ENCODE results near the gene NFIA. TPM values are rescaled to one million over a fixed set of nuclear protein-coding genes. Genes with fewer than 3 reads are reported as not detected.

Gene NFIA
- total and polyA plus RNA-seq, 9 of the 15 experiments (the other 6 are each of a cell fraction or from before 2014, with no cell fraction given) = 5.3 to 24.9 (median 9.8) TPM

- in situ Hi-C loops (cut with MboI) (no loop called here), intact Hi-C loops (cut with micrococcal nuclease) (no loop called here)
- Histone ChIP-seq H3K27me3 (ENCODE audit: control insufficient read depth in 2 of 2, insufficient read depth in 2 of 2, low read length in 2 of 2) (no peaks in the 10 kb centered on the region), H3K9ac (ENCODE audit: insufficient read depth in 1 of 2, low read depth in 2 of 2, low read length in 2 of 2) (no peak overlapping the region), H3K4me2 (ENCODE audit: insufficient read depth, low read length) (no peak overlapping the region), H4K20me1 (replicated peaks; ENCODE audit: control insufficient read depth, insufficient read depth, low read length) (no peaks in the 10 kb centered on the region), H3K79me2 (ENCODE audit: control insufficient read depth, insufficient read depth, low read length) (0 out of 3 replicates have a peak, but pooled peaks cover 3% of the 10 kb centered on the region), H3K9me3 (replicated peaks; ENCODE audit: control insufficient read depth, insufficient read depth, low read depth, low read length) (no peaks in the 10 kb centered on the region), H3K27ac (ENCODE audit: extremely low read depth, low read depth, low read length) (no peak overlapping the region), H2AFZ (ENCODE audit: low read depth, low read length) (no peak overlapping the region), H3K4me1 (replicated peaks in 1 of 2; ENCODE audit: control insufficient read depth in 2 of 2, insufficient read depth in 2 of 2, low read length in 2 of 2) (peaks cover 0 to 16% of the 10 kb centered on the region in 2 experiments; a peak in 2 of 5 replicates), H3K9me1 (ENCODE audit: control insufficient read depth, insufficient read depth, low read length) (no peaks in the 10 kb centered on the region), H3K4me3 (no peak overlapping the region), H3K36me3 (ENCODE audit: control insufficient read depth, insufficient read depth, low read length) (peaks cover 21% of the 10 kb centered on the region; the same call in 2 of the 3 replicates)
- 96% methylated on average over 6 of the region's 6 CpGs for WGBS (ENCODE audit: insufficient coverage, low coverage, missing lambda C conversion rate)
- DNase-seq (ENCODE audit: extremely low read depth in 1 of 4, low spot score in 3 of 4) (no peak), FAIRE-seq (peak; percentile 49), ATAC-seq (no peak)
- CTCF ChIA-PET (ENCODE audit: low intra/inter-chr PET ratio) = interaction anchor here (0.7 kb wide), 1 partner anchor 745 kb away, joined by 5 read pairs; no protein-coding TSS in a partner anchor
- POLR2A ChIA-PET = interaction anchor here (1.3 kb wide), 1 partner anchor 15 kb away, joined by 4 read pairs; no protein-coding TSS in a partner anchor
- peak; percentile 57 for TF ChIP-seq CEBPB (tag; IDR thresholded peaks at IDR 0.05)
- TF ChIP-seq L3MBTL2 (IDR thresholded peaks at IDR 0.05) = no peak
- TF ChIP-seq E2F3 (CRISPR knock-in tag; IDR thresholded peaks at IDR 0.05) = no peak
- TF ChIP-seq XRCC4 (IDR thresholded peaks at IDR 0.05; ENCODE audit: extremely low read depth, insufficient read depth, insufficient read length) = no peak
- no peak for TF ChIP-seq MCM2 (IDR thresholded peaks at IDR 0.05; ENCODE audit: low read depth)
- no peak for TF ChIP-seq MED1 (CRISPR knock-in tag; IDR thresholded peaks at IDR 0.05; ENCODE audit: borderline replicate concordance)
- TF ChIP-seq SAP30 (IDR thresholded peaks at IDR 0.05; ENCODE audit: borderline replicate concordance, insufficient read depth, low read depth, low read length, poor library complexity, severe bottlenecking) = no peak
- TF ChIP-seq POLR2B (IDR thresholded peaks at IDR 0.05; ENCODE audit: low read depth, partially characterized antibody) = no peak
- BruUV-seq (replicated peaks) = no TSS peak
Measured at GRCh38 chr1:61395146-61395800, 312.9 kb downstream of the NFIA start.
